ENCODE results near the gene NHS.
A peak's percentile ranks its signal among the peaks of the same experiment; 100 is the strongest.

Gene NHS

DNA sequence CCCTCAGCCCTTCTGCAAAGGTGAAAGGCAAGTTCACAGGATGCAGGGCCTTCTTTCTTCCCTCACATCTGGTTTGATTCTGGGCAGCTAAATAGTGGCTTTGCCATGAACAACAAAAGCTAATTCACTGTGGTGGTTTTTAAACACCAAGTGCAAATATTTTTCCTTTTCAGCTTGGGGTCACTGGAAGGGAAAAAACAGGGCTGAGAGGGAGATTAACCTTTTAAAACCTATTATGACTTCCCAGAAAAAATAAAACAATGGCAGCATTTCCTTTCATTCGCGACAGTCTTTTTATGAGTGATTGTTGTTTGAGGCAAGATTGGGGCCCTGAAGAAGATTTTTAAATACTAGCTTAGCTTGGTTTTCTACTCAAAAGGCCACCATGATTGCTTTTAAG is 258.5 kb downstream of the NHS start:
- no peak for DNase-seq

DNA sequence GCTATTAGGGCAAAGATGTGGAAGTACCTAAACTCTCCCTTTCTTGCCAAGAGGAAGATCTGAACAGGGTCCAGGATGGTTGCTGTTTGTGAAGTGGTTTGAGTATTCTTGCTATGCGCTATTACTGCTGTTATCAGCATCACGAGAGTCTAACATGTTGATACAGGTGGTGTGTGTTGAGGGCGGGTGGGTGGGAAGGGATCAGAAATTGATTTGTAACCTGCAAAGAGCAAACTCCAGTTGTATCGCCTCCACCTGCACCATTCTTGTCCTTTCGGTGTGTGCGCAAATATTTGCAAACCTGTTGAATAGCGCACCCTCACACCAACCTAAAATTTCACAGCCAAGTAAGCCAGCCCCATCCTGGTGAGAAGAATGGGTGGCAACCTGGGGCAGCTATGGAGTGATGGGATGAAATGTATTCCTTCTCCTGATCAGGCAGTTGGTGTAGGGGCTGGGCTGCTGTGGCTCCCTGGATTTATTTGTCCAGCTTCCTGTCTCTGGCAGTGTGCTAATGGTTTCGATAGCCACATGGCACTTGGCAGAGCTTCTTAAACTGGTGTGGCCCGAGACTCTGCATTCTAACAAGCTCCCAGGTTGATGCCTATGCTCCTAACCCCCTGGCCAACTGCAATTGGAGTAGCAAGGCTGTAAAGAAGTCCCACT is 259.7 kb downstream of the NHS start:
- no peak for DNase-seq

DNA sequence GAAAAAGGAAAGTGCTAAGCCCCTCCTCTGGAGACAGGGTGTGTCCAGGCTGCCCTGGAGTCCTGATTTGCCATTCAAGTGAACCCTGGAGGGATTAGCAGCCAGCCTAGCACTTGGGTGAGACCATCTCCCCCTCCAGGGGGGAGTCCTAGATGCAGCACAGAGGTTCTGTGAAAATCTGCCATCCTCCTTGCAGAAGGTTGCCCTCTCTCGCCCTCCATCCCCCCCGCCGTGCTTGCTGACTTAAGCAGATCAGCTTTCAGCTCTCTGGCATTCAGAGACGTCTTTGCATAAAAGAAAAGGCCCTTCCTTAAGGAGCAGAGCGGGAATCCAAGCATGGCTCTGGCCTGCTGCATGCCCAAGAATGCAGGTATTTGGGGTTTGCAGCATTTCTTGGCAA is 260.2 kb downstream of the NHS start:
- DNase-seq = no peak

DNA sequence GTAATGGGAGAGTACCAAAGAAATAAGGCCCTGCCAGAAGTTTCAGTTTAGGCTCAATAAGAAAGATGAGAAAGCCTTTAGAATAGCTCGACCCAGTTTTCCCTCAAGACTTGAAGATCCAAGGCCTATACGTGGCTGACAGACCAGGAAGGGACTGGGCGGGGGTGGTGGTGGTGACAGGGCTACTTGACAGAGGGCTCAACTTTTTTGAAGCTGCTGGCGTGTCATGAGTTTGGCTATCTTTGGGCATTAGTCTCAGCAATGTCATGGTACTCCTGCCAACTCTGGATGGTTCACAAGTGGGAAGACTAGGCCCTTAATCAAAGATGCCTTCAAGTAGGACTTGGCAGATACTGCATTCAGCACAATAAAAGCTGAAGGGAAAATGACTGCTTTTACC is 262.2 kb downstream of the NHS start:
- DNase-seq = no peak

DNA sequence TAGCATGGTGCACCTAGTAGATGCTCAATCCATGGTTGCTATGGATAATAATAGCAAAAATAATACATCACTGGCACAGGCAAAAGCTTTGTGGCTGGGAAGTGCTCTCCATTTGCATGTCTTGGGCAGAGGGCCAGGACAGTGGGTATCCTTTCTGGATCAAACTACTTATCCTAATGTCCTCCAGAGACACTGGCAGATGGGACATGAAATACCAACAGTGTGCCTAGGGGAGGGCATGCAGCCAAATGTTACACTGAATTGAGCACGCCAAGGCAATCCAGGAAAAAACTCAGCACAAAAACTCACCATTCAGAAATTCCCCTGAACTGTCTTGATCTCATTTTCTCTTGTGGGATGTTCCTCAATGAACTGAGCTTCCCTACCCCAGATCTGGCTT is 263.7 kb downstream of the NHS start:
- no peak for DNase-seq

DNA sequence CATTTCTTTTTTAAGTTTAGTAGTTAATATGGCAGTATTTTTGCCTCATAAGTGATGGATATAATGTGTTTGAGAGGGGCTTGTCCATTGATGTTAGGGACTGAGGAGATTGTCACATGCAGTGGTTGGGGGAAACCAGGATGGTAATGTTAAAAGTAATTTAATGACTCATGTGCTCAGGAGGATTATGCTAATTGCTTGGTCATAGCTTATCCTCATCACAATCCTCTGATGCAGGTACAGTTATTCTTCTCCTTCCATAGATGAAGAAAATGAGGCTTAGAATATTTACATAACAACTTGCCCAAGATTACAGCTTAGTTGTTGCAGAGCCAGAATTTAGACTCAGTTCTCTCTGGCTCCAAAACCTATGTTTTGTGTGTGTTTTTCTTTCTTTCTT is 267.9 kb downstream of the NHS start:
- DNase-seq = no peak

DNA sequence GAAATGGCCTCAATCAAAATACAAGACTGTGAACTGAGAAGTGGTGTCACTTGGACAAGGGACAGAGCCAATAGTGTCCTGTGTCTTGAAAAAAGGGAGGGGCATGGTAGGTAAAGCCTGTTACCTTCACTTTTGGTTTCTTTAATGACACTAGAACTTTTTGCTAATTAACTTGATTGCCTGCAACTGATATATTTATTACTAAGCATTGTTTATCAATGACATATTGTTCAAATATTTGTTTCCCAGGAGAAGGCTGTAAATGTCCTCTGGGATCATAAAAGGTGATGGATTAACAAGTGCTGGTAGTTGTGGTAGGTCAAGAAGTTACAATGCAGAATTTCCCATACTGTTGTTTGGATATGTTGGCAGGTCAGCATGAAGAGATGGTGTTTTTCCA is 268.5 kb downstream of the NHS start:
- no peak for DNase-seq

DNA sequence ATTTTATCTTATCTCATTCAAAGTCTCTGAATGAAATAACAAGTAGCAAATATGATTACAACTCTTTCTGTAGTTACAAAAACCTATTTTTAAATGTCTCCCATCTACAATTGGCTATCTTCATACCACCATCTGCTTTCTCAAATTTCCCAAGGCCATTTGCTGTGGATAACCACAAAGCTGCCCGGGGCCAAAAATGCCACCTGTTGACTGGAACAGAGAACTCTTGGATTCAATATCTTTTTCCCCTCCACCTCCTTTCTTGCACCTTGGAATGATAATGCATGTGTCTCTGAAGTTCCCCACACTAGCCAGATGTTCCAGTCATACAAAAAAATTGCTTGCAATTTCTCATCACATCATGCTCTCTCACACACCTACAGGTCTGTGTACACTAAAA is 269.0 kb downstream of the NHS start:
- no peak for DNase-seq

DNA sequence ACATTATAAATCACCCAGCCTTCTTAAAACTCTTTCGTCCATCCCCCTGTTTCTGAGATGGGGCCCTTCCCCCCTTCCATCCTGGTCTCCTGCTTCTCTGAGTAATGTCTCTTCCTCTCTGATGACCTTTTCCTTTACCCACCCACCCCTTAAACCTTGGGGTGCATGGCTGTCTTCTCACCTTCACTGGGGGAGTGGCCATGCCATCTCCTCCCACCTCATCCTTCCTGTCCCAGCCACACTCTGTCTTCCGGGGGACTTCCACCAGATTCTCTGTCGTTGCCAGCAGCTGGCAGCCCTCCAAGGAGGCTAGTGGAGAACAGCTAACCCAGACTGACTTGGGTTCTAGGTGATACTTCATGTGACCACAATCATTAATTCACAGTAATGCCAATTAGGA is 279.1 kb downstream of the NHS start:
- DNase-seq = peak; percentile 64

DNA sequence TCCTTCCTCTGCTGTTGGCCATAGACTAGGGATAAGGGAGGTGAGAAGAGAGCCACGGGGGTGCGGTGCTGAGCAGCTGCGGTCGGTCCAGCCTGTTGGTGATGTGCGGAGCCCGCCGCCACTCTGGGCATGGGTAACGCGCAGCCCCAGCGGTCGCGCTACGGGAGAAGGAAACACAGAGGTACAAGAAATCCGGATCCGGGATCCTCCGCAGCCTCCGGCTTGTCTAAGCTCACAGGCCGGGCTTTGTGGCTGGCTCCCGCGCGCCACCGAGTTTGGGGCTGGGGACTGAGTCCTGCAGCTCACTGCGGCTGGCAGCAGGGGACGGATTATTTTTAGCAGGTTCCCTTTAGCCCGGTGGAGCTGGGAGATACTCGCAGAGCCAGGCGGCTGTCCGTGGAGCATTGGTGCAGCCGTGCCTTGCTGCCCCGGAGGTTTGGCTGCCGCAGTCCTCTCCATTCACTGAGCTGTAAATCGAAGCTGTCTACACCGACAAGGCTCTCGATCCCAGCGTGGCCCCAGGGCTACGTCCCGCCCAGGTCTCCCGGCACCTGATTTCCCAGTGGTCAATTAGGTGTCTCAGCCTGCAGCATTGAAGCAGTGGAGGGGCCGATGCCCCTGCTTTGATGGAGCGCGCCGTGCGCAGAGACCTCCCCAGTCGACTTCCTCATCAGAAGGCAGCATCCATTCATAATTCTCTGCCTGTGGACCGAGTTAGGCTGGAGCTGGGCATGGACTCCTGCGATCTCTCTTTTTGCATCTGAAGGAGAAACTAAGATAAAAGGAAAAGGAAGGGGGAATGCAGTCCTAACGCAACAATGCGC is 280.4 kb downstream of the NHS start:
- DNase-seq = peak; percentile 21

DNA sequence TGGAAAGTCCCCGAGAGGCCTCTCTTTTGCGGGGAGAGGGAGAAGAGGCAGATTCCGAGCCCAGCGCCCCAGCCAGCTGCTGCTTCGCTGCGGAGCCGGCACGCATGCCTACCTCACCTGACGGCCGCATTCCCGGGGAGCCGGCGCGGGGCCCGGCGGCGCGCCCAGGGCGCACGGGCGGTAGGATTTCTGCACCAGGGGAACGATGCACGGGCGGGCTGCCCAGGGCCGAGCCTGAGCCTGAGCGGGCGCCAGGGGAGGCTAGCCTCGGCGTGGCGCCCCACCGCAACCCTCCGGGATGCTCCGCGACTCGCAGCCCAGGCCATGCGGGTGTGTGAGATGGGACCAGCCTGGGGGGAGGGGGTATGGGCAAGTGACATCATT is 281.0 kb downstream of the NHS start:
- DNase-seq = peak; percentile 5

DNA sequence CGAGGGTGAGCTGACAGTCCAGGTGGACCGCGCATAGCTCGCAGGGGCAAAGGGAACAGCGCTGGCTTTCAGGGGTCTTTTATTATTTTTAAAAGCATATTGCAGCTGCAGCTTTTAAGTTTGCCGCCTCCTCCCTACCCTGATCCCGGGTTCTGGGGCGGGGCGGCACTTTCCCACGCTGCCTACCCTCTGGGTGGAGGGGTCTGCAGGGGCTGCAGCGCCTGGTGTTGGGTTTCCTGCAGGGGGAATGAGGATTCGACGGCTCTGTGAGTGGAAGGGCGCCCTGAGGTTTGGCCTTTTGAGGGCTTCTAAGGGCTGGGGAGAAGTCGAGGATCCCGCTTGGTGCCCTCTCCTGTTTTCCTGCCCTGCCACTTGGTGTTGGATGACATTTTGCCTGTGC is 281.6 kb downstream of the NHS start:
- no peak for DNase-seq

DNA sequence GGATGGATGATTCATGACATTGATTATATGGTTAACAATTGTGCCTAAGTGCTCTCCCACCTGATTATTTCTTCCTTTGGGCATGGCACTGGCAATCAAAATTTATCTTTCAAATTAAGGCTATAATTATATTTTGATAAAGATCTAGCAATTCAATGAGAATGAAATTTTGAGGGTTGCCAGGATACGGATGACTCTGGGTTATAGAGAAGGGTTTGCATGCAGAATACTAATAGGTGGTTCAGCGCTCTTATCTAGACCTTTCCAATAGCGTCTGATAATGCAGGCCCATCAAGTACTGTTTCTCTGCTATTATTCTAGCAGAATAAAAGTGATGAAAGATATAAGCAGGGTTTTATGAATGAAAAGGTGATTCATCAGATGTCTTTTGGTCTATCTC is 287.4 kb downstream of the NHS start:
- DNase-seq = no peak

DNA sequence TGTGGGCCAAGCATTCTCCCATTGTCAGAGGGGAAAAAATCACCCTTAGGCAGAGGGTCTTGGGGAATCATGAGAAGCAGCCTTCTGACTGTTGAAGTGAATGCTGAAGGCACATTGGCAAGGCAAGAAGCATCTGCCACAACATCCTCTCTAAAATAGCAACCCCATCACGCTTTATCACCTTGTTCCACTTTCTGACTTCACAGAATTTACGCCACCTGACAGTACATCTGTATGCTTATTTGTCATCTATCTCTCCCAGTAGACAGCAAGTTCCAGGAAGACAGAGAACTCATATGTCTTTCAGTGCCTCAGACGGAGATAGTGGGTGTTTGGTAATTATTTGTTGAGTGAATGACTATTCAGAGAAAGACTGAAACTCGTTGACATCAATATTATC is 293.9 kb downstream of the NHS start:
- DNase-seq = no peak

DNA sequence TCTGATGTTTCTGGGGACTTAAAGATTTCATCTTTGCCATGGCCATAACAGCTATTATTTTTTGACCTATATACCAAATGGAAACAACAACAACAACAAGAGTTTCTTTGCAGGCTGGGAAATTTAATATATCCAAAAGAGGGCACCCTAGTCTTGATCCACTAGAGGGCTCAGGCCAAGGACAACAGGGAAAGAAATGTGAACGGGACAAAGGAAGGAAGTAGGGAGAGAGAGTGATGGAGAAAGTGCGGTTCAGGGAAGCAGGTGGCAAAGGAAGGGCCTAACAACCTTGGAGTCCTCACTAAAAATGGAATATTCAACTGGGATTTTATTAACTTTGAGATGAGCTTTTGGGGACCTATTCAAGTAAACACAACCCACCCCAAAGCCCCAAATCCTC is 294.5 kb downstream of the NHS start:
- DNase-seq = no peak

DNA sequence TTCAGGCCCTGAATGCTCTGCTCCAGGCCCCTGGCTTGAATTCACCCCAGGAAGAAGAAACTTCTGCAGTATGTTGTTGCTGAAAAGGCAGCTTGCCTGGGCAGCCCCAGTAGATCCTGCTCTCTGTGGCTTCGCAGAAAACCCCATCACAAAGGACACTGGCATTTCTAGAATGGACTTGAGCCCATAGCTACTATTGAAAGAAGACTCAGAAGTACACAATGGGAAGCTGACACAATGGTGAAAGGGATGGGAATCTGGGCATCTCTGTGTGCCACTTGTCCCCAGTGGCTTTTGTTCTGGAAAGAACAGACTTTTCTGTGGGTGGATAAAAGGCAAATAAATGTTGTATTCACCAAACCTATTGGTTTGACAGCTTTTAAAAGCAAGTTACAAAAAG is 294.9 kb downstream of the NHS start:
- DNase-seq = no peak

DNA sequence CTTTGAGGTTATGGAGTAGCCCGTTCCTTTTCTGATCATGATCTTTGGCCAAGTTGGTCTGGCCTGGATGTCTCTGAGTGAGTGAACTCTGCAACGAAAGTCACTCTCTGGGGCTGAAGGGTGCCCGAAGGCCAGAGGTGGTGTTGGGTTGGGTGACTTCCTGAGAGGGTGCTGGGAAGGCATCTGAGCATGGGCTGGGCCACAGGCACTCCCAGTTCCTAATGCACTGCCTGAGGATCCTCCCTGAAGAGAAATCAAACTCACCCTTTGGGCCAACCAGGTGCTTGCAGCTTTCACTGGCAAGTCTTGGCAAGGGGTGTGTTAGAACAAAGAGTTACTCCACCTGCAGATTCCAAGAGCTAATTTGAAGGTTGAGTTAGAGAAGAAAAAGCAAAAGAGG is 295.9 kb downstream of the NHS start:
- DNase-seq = no peak

DNA sequence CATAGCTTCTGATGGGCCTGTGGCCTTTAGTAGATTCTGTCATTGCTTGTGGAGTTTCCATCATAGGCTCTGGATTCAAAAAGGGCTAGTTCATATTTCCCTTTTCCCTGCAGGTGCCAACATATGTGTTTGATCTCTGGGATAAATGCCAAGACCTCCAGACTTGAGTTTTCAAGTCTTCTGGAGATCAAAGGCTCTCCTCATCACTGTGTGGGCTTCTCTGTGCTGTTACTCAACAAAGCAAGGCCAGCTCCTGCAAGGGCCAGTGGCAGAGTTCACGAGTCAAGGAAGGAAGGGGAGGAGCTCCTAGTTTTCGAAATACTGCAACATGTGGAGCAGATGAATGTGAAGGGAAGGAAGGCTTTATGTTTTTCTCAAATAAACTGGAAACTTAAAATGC is 299.6 kb downstream of the NHS start:
- no peak for DNase-seq

DNA sequence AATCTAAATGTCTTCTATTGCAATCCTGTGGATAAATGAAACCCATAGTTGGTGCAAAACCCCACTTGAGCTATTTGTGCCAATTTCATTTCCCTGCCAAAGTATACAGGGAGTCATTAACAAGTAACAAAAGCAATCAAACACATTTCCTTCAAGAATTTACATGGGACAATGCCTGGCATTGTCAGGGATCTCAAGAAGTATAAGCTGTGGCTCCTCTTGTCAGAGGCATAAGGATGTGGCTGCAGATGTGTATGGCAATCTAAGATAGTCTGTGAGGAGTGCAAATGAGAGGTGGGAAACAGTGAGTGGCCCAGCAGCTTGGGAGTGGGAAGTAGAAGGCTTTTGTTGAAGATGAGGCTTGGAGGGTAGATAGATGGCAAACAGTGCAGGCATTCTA is 304.3 kb downstream of the NHS start:
- no peak for DNase-seq

DNA sequence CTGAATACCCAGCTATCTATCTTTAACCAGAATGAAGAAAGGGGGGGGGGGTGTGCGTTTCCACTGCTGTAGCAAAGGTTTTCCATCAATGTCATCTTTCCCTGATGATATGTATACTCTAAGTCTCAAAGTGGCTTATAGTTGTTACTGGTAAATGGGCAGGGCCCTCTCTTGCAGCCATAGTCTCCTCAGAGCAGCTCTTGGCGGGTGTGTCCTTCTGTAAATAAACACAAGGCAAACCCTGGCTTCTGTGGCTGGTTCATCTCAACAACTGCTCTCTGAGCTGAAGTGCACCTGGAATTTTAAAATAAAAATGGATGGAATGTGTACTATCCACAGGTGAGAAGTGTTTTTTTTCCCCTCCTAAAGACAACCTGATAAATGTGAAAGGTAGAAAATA is 304.8 kb downstream of the NHS start:
- DNase-seq = no peak

DNA sequence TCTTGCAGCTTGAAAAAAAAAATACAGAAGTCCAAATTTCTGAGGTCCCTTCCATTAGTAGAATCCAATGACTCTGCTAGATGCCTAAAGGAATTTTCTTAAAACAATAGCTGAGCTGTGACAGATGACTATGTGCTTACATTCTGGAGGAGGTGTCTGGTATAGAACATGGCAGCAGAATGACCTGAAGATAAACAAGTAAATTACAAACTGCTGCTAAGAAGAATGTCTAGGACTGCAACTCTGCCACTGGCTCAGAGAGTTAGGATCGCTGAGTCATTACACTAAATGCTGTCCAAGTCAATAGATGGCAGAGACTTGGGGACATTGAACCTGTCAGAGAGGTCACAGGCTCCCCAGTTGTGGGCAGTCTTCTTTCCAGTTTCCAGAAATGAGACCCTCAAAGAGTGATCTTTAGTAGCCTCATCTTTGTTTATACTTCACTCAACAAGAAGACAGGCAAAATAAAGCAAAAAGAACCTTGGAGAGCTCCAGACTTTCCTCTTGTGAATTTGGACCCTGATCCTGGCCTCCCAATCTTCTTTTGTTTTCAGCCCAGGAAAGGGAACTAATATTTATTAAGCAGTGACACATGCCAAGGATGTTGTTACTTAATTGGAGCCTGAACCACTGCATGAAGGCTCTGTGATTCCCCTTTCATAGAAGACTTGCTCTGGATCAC is 305.9 kb downstream of the NHS start:
- no peak for DNase-seq

DNA sequence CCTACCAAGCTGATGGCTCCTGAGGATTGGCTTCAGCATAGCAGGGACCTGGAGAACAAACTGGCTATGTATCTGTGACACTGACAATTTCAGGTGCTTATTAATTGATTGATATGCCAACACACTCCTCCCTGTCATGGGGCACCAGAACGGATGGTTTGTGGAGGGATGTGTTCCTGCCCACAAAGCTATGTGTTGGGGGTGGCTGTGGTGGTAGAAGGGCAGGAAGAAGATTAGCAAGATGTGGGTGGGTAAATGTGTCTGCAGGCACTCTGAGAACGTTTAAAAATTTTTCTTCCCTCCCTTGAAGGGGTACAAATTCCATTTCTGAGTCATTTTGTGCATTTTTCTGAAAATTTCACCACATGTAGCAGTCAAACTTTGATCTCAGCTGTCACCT is 307.3 kb downstream of the NHS start:
- no peak for DNase-seq

DNA sequence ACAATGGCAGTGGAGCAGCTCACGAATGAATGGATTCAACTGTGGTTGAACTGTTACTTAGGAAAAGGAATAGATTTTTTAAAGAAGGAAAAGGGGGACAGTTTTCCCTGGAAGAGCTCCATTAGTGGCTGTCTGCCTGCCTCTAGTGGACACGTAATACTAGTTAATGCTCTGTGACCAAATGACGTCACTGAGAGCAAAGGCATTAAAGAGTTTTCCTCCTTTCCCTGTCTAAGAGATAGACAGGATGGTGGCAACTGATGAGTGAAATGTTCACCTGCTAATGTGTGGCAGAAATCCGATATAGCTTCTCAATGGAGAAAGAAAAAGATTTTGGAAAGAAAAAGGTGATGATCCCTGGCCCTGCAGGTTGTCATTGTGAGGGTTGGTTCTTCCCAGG is 310.0 kb downstream of the NHS start:
- DNase-seq = no peak

DNA sequence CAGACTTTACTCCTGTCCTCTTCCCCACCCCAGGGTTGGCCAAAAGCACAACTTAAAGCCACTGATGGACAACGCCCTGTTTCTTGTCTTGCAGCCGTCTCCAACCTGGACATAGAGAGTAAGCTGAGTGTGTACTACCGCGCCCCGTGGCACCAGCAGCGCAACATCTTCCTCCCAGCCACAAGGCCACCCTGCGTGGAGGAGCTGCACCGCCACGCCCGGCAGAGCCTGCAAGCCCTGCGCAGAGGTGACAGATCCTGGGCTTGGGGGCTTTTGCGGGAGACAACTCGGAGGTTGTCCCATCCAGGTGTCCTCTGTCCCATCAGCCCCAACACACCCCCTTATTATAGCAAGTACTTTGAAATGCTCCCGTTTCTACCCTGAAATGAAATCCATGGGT is 312.6 kb downstream of the NHS start:
- DNase-seq = no peak

All from activated CD4-positive, alpha-beta T cell treated with anti-CD3 and anti-CD28 coated beads for 48 hours (primary cell).